Measurements from ENCODE around the gene ENPP7.

ENPP7 gene

DNA sequence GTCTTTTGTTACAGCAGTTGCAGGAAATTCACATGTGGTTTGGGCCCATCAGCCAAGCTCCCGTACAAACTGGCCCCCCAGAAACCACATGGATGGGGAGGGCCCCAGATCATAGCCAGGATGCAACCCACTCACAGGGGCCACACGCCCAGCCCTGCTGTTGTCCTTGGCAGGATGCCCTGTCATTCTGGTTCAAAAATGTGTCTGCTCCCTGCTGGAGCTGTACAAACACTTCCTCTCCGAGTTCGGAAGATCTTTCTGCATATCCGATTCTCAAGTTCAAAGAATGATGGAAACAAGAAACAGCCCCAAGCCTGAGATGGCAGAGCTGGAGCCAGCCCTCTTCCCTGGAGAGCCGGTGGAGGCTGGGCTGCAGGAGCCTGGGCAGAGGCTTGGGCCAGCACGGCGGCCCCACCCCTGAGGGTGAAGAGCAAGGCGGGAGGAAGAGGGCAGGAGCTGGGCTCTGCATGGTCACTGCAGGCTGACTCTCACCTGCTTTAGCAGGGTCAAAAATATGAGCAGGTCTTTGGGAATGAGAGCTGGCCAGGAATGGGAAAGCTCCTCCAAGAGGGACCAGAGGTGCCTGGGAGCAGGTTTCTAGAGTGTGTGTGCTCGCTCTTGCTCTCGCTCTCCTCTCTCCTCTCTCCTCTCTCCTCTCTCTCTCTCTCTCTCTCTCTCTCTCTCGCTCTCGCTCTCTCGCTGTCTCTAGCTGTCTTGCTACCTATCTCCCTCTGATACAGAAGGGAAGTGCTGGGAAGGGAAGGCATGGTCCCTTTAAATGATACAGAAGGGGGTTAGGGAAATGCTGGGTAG lies 34.7 kb upstream of the ENPP7 start:
- TF ChIP-seq, protein P1, sequence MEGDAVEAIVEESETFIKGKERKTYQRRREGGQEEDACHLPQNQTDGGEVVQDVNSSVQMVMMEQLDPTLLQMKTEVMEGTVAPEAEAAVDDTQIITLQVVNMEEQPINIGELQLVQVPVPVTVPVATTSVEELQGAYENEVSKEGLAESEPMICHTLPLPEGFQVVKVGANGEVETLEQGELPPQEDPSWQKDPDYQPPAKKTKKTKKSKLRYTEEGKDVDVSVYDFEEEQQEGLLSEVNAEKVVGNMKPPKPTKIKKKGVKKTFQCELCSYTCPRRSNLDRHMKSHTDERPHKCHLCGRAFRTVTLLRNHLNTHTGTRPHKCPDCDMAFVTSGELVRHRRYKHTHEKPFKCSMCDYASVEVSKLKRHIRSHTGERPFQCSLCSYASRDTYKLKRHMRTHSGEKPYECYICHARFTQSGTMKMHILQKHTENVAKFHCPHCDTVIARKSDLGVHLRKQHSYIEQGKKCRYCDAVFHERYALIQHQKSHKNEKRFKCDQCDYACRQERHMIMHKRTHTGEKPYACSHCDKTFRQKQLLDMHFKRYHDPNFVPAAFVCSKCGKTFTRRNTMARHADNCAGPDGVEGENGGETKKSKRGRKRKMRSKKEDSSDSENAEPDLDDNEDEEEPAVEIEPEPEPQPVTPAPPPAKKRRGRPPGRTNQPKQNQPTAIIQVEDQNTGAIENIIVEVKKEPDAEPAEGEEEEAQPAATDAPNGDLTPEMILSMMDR (IDR thresholded peaks at IDR 0.05; ENCODE audit: low read depth, low read length) = no peak
- H3K4me3 ChIP-seq (replicated peaks in 1 of 2; ENCODE audit: low read depth in 2 of 2, low read length in 2 of 2) = no peak overlapping the region
- peak; percentile 43 to 79 for DNase-seq (ENCODE audit: low read depth in 2 of 2)

DNA sequence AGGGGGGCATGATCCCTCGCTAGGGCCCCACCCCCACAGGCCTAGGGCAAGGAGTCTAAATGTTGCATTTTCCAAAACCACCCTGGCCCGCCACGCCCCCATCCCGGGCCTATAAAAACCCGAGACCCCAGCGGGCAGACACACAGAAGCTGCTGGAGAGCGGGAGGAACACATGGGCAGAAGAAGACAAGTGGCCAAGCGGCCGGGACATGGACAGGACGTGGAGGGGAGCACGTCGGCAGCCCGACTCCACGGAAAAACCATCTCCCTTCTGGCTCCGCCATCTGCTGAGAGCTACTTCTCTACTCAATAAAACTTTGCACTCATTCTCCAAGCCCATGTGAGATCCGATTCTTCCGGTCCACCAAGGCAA lies 34.1 kb upstream of the ENPP7 start:
- DNase-seq (ENCODE audit: low read depth in 2 of 2) = no peak
- TF ChIP-seq, protein P1 (IDR thresholded peaks at IDR 0.05; ENCODE audit: low read depth, low read length) = no peak
- H3K4me3 ChIP-seq (replicated peaks in 1 of 2; ENCODE audit: low read depth in 2 of 2, low read length in 2 of 2) = no peak overlapping the region

- no peak overlapping the region for H3K4me3 ChIP-seq (replicated peaks in 1 of 2; ENCODE audit: low read depth in 2 of 2, low read length in 2 of 2)
- TF ChIP-seq, protein P1 (IDR thresholded peaks at IDR 0.05; ENCODE audit: low read depth, low read length) = no peak
- no peak for DNase-seq (ENCODE audit: low read depth in 2 of 2)
Measured at GRCh38 chr17:79698146-79698846, 32.4 kb upstream of the ENPP7 start.

DNA sequence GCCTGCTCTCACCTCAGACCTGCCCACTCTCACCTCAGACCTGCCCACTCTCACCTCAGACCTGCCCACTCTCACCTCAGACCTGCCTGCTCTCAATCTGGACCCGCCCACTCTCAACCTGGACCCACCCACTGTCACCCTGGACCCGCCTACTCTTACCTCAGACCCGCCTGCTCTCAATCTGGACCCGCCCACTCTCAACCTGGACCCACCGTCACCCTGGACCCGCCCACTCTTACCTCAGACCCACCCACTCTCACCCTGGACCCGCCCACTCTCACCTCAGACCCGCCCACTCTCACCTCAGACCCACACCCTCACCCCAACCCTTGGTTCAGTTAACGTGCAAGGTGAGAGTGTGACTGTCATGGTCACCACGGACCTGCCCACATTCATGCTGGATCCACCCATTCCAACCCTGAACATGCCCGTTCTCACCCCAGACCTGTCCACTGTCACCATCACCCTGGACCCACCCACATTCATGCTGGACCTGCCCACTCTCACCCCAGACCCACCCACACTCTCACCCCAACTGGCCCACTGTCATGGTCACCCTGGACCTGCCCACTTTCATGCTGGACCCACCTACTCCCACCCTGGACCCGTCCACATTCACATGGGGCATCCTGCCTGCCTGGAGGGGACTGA lies 31.2 kb upstream of the ENPP7 start:
- no peak for DNase-seq (ENCODE audit: low read depth in 2 of 2)
- TF ChIP-seq, protein P1 (IDR thresholded peaks at IDR 0.05; ENCODE audit: low read depth, low read length) = no peak
- no peak overlapping the region for H3K4me3 ChIP-seq (replicated peaks in 1 of 2; ENCODE audit: low read depth in 2 of 2, low read length in 2 of 2)

- TF ChIP-seq, protein P1 (IDR thresholded peaks at IDR 0.05; ENCODE audit: low read depth, low read length) = no peak
- DNase-seq (ENCODE audit: low read depth in 2 of 2) = no peak
- H3K4me3 ChIP-seq (replicated peaks in 1 of 2; ENCODE audit: low read depth in 2 of 2, low read length in 2 of 2) = no peak overlapping the region
Measured at GRCh38 chr17:79700592-79700991, 30.2 kb upstream of the ENPP7 start.

DNA sequence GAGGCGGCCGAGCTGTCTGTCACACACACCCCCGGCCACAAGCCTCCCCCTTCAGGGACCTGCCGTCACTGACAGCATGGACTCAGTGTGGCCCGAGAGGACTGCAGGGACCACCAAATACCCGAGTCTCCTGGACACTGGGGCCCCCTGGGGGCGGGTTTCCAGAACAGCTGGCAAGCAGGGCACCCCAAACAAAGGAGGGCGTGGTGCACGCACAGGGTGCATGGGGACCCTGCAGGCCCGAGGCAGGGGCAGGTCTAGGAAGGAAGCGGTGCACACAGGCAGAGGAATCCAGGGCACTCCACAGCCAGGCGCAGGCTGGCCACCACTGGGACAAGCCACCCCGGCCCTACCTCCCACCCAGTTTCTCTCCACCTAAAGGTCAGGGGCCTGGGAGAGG lies 28.7 kb upstream of the ENPP7 start:
- H3K4me3 ChIP-seq (replicated peaks in 1 of 2; ENCODE audit: low read depth in 2 of 2, low read length in 2 of 2) = no peak overlapping the region
- DNase-seq (ENCODE audit: low read depth in 2 of 2) = no peak
- TF ChIP-seq, protein P1 (IDR thresholded peaks at IDR 0.05; ENCODE audit: low read depth, low read length) = no peak
